NCI-H1048 (cell line): ENCODE data around the gene CHD8.
"Not testable (repeated sequence)": the region's sequence is repeated elsewhere in the genome, so short reads cannot be mapped to it uniquely, and the experiment has no call there.

Experiments
- DNase-seq: peaks from one replicate; lab custom pipeline; 2025; lab: John Stamatoyannopoulos, UW

The CHD8 gene

GRCh38 chr14:21372814-21373213 lies 83.1 kb downstream of the CHD8 start:
- not testable (repeated sequence) for DNase-seq

- no peak for DNase-seq
These were observed 85.8 kb downstream of the CHD8 start for GRCh38 chr14:21369949-21370679.

- no peak for DNase-seq
These were observed 88.3 kb downstream of the CHD8 start for GRCh38 chr14:21367582-21368144.

- DNase-seq: no peak
These were observed 99.4 kb downstream of the CHD8 start for GRCh38 chr14:21356511-21356910.

GRCh38 chr14:21352587-21352986 lies 103.3 kb downstream of the CHD8 start:
- DNase-seq: no peak

GRCh38 chr14:21350539-21350938 lies 105.4 kb downstream of the CHD8 start:
- no peak for DNase-seq

- no peak for DNase-seq
These were observed 108.7 kb downstream of the CHD8 start for GRCh38 chr14:21347201-21347600.

- no peak for DNase-seq
These were observed 109.3 kb downstream of the CHD8 start for GRCh38 chr14:21346532-21347135.

- DNase-seq: no peak
These were observed 112.7 kb downstream of the CHD8 start for GRCh38 chr14:21343035-21343794.
